ENCODE results near the gene ANXA3.

- TF ChIP-seq CTCF (IDR thresholded peaks at IDR 0.05 in 8 of 11, conservative IDR thresholded peaks at IDR 0.05 in 3 of 11) (no peak), POLR2AphosphoS5 (IDR thresholded peaks at IDR 0.05) (no peak), POLR2A (IDR thresholded peaks at IDR 0.05) (no peak)
Observed at GRCh38 chr4:78544678-78545077, 6.9 kb upstream of the ANXA3 start.
